ENCODE measurements around the gene MAMDC4.

The MAMDC4 gene

DNA sequence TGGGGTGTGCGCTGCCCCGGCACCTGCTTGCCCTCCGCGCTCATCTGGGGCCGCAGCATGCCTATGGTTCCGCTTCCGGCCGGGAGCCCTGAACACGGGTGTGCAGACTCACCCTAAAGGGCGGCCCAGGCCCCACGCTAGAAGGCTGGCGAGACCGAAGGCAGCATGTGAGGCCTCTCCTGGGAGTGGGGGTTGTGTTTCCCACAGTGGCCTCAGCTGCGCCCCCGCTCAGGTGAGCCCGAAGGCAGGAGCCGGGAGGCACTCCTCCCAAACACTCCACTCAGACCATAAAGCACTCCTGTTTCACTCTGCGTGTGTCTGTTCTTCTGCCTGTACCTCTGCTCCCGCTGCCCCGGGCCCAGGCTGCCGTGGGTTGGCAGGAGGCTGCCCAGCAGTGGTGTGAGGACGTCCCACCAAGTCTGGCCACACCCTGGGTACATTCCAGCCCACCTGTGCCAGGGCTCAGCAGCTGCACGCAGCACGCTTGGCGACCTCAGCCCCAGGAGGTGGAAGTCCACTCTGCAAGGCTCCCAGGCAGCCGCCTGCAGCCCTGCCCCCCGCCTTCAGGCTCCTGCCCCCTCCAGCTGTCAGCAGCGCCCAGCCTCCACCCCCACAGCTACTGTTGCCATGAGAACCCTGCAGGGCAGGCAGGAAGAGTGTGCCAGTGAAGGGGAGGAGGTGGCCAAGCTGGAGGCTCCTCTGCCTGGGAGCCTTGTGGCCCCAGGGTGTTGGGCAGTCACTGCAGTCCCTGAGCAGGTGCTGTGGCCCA lies 11.1 kb upstream of the MAMDC4 start (continued):
- TF ChIP-seq, protein P1, sequence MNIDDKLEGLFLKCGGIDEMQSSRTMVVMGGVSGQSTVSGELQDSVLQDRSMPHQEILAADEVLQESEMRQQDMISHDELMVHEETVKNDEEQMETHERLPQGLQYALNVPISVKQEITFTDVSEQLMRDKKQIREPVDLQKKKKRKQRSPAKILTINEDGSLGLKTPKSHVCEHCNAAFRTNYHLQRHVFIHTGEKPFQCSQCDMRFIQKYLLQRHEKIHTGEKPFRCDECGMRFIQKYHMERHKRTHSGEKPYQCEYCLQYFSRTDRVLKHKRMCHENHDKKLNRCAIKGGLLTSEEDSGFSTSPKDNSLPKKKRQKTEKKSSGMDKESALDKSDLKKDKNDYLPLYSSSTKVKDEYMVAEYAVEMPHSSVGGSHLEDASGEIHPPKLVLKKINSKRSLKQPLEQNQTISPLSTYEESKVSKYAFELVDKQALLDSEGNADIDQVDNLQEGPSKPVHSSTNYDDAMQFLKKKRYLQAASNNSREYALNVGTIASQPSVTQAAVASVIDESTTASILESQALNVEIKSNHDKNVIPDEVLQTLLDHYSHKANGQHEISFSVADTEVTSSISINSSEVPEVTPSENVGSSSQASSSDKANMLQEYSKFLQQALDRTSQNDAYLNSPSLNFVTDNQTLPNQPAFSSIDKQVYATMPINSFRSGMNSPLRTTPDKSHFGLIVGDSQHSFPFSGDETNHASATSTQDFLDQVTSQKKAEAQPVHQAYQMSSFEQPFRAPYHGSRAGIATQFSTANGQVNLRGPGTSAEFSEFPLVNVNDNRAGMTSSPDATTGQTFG (tag by site-specific recombination; IDR thresholded peaks at IDR 0.05; ENCODE audit: borderline replicate concordance): no peak
- no peak for TF ChIP-seq ZSCAN16 (tag by site-specific recombination; IDR thresholded peaks at IDR 0.05)
- no peak for TF ChIP-seq ZNF677 (tag by site-specific recombination; IDR thresholded peaks at IDR 0.05)
- no peak for TF ChIP-seq ZNF658 (tag by site-specific recombination; IDR thresholded peaks at IDR 0.05)
- no peak for TF ChIP-seq SCRT1 (tag by site-specific recombination; IDR thresholded peaks at IDR 0.05; ENCODE audit: borderline replicate concordance)
- TF ChIP-seq MYNN (tag by site-specific recombination; IDR thresholded peaks at IDR 0.05; ENCODE audit: borderline replicate concordance): 0 out of 2 replicates have a peak, but pooled peaks have one; percentile 23
- TF ChIP-seq ZNF274 (IDR thresholded peaks at IDR 0.05; ENCODE audit: low read length): no peak
- no peak for TF ChIP-seq ZNF274 (tag by site-specific recombination; IDR thresholded peaks at IDR 0.05; ENCODE audit: borderline replicate concordance)
- peak; percentile 79 for TF ChIP-seq ZNF223 (tag by site-specific recombination; IDR thresholded peaks at IDR 0.05)
- TF ChIP-seq ZFP37 (tag by site-specific recombination; IDR thresholded peaks at IDR 0.05): 0 out of 2 replicates have a peak, but pooled peaks have one; percentile 0
- TF ChIP-seq ZNF169 (tag by site-specific recombination; IDR thresholded peaks at IDR 0.05): no peak
- TF ChIP-seq ZNF140 (tag by site-specific recombination; IDR thresholded peaks at IDR 0.05): no peak
- no peak for TF ChIP-seq YY2 (tag by site-specific recombination; IDR thresholded peaks at IDR 0.05)
- TF ChIP-seq ZNF239 (tag by site-specific recombination; IDR thresholded peaks at IDR 0.05): no peak
- TF ChIP-seq, protein P2, sequence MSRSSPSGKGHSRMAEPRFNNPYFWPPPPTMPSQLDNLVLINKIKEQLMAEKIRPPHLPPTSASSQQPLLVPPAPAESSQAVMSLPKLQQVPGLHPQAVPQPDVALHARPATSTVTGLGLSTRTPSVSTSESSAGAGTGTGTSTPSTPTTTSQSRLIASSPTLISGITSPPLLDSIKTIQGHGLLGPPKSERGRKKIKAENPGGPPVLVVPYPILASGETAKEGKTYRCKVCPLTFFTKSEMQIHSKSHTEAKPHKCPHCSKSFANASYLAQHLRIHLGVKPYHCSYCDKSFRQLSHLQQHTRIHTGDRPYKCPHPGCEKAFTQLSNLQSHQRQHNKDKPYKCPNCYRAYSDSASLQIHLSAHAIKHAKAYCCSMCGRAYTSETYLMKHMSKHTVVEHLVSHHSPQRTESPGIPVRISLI (tag by site-specific recombination; IDR thresholded peaks at IDR 0.05): no peak
- TF ChIP-seq ZNF433 (tag by site-specific recombination; IDR thresholded peaks at IDR 0.05; ENCODE audit: low read depth): no peak
- TF ChIP-seq ZNF664 (tag by site-specific recombination; IDR thresholded peaks at IDR 0.05): no peak
- TF ChIP-seq, protein P3, sequence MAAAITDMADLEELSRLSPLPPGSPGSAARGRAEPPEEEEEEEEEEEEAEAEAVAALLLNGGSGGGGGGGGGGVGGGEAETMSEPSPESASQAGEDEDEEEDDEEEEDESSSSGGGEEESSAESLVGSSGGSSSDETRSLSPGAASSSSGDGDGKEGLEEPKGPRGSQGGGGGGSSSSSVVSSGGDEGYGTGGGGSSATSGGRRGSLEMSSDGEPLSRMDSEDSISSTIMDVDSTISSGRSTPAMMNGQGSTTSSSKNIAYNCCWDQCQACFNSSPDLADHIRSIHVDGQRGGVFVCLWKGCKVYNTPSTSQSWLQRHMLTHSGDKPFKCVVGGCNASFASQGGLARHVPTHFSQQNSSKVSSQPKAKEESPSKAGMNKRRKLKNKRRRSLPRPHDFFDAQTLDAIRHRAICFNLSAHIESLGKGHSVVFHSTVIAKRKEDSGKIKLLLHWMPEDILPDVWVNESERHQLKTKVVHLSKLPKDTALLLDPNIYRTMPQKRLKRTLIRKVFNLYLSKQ (tag by site-specific recombination; IDR thresholded peaks at IDR 0.05; ENCODE audit: borderline replicate concordance): no peak
- TF ChIP-seq ZNF23 (tag by site-specific recombination; IDR thresholded peaks at IDR 0.05; ENCODE audit: borderline replicate concordance): no peak
- no peak for TF ChIP-seq ZNF792 (tag by site-specific recombination; IDR thresholded peaks at IDR 0.05)
- peak; percentile 54; the same call in 1 of the 2 replicates for TF ChIP-seq WT1 (tag by site-specific recombination; IDR thresholded peaks at IDR 0.05)
- TF ChIP-seq ZBTB48 (tag by site-specific recombination; IDR thresholded peaks at IDR 0.05): no peak
- no peak for TF ChIP-seq ZNF214 (tag by site-specific recombination; IDR thresholded peaks at IDR 0.05; ENCODE audit: borderline replicate concordance)
- TF ChIP-seq ZNF202 (tag by site-specific recombination; IDR thresholded peaks at IDR 0.05; ENCODE audit: borderline replicate concordance): no peak
- no peak for TF ChIP-seq ZNF521 (tag by site-specific recombination; IDR thresholded peaks at IDR 0.05)
- TF ChIP-seq ZNF24 (tag by site-specific recombination; IDR thresholded peaks at IDR 0.05): no peak
- TF ChIP-seq ZNF394 (tag by site-specific recombination; IDR thresholded peaks at IDR 0.05; ENCODE audit: borderline replicate concordance): no peak
- peak; percentile 97 for TF ChIP-seq GLIS2 (tag by site-specific recombination; IDR thresholded peaks at IDR 0.05)
- TF ChIP-seq, protein P4, sequence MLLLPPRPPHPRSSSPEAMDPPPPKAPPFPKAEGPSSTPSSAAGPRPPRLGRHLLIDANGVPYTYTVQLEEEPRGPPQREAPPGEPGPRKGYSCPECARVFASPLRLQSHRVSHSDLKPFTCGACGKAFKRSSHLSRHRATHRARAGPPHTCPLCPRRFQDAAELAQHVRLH (tag by site-specific recombination; IDR thresholded peaks at IDR 0.05): no peak
- TF ChIP-seq KLF1 (tag by site-specific recombination; IDR thresholded peaks at IDR 0.05): peak; percentile 35; the same call in 1 of the 2 replicates
- TF ChIP-seq ZNF610 (tag by site-specific recombination; IDR thresholded peaks at IDR 0.05; ENCODE audit: borderline replicate concordance): no peak
- TF ChIP-seq, protein P5, sequence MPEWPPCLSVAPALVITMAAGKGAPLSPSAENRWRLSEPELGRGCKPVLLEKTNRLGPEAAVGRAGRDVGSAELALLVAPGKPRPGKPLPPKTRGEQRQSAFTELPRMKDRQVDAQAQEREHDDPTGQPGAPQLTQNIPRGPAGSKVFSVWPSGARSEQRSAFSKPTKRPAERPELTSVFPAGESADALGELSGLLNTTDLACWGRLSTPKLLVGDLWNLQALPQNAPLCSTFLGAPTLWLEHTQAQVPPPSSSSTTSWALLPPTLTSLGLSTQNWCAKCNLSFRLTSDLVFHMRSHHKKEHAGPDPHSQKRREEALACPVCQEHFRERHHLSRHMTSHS (tag by site-specific recombination; IDR thresholded peaks at IDR 0.05): no peak
- TF ChIP-seq ZFHX2 (tag by site-specific recombination; conservative IDR thresholded peaks at IDR 0.05): peak; percentile 88
- TF ChIP-seq KLF8 (tag by site-specific recombination; IDR thresholded peaks at IDR 0.05): peak; percentile 63
- no peak for TF ChIP-seq ZNF558 (tag by site-specific recombination; IDR thresholded peaks at IDR 0.05)
